Stomach (tissue), 4 donors: Measurements from ENCODE around the gene MYO5A.

Experiments used
- CTCF ChIP-seq, 7 experiments: fragments of 450-650 bp in 4 of 7; fragments of 200-600 bp in 3 of 7; sonication (generic) in 3 of 7; IDR thresholded peaks; one replicate each; pipeline ENCODE4 v1.5.1; 2016 to 2019; ENCODE audit warnings: antibody characterized with exemption in 7 of 7, control low read depth in 2 of 7, mild to moderate bottlenecking in 1 of 7
- EP300 ChIP-seq: sonication (generic); formaldehyde crosslinking; IDR thresholded peaks from one replicate; pipeline ENCODE4 v1.6.1; 2017; ENCODE audit warnings: antibody characterized with exemption
- POLR2AphosphoS5 ChIP-seq, 3 donors: sonication (generic); formaldehyde crosslinking; IDR thresholded peaks; one replicate each; pipeline ENCODE4 v1.6.1; 2016; ENCODE audit warnings: antibody characterized with exemption in 3 of 3

GRCh38 chr15:52306270-52306669, 222.4 kb downstream of the MYO5A start:
- TF ChIP-seq CTCF (IDR thresholded peaks at IDR 0.05) (no peak), POLR2AphosphoS5 (IDR thresholded peaks at IDR 0.05) (no peak), EP300 (no peak)
